Measurements from ENCODE around the gene SMPDL3A. TPM values are rescaled to one million over a fixed set of nuclear protein-coding genes. Genes with fewer than 3 reads are reported as not detected.
A peak's percentile ranks its signal among the peaks of the same experiment; 100 is the strongest.

SMPDL3A gene
- total RNA-seq, 6 donors from 2014 or later: 11.0 to 19.9 (median 15.6) TPM

DNA sequence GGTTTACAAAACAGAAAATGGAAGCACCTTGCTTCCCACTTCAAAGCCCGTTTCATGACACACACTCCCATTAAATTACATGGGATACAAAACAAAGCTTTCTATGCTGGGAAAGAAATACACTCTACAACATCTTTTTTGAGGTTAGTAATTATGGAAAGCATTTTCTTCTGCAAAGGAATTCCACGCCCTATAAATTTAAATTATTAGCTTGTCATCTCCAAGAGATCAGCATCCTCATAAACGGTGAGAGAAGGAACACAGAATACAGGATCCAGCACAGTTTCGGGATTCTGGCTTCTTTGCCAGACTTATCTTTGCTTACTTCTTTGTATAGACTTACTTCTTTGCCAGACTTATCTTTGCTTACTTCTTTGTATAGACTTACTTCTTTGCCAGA, 1.3 kb upstream of the SMPDL3A start:
- no peak overlapping the region for H3K27ac ChIP-seq
- no peaks in the 10 kb centered on the region for H3K36me3 ChIP-seq
- H3K9me3 ChIP-seq: no peaks in the 10 kb centered on the region
- no peak for DNase-seq
- no peak for ATAC-seq (ENCODE audit: low FRiP score in 2 of 2)
- TF ChIP-seq, protein P1, sequence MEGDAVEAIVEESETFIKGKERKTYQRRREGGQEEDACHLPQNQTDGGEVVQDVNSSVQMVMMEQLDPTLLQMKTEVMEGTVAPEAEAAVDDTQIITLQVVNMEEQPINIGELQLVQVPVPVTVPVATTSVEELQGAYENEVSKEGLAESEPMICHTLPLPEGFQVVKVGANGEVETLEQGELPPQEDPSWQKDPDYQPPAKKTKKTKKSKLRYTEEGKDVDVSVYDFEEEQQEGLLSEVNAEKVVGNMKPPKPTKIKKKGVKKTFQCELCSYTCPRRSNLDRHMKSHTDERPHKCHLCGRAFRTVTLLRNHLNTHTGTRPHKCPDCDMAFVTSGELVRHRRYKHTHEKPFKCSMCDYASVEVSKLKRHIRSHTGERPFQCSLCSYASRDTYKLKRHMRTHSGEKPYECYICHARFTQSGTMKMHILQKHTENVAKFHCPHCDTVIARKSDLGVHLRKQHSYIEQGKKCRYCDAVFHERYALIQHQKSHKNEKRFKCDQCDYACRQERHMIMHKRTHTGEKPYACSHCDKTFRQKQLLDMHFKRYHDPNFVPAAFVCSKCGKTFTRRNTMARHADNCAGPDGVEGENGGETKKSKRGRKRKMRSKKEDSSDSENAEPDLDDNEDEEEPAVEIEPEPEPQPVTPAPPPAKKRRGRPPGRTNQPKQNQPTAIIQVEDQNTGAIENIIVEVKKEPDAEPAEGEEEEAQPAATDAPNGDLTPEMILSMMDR (IDR thresholded peaks at IDR 0.05): no peak
- TF ChIP-seq POLR2A (IDR thresholded peaks at IDR 0.05): no peak
- no peaks in the 10 kb centered on the region for H3K27me3 ChIP-seq
- 84% methylated on average over 4 of the region's 4 CpGs for WGBS, 2 donors
- peaks cover 23 to 27% (median 26%) of the 10 kb centered on the region in 4 donors for H3K4me1 ChIP-seq
- no peak overlapping the region for H3K4me3 ChIP-seq

DNA sequence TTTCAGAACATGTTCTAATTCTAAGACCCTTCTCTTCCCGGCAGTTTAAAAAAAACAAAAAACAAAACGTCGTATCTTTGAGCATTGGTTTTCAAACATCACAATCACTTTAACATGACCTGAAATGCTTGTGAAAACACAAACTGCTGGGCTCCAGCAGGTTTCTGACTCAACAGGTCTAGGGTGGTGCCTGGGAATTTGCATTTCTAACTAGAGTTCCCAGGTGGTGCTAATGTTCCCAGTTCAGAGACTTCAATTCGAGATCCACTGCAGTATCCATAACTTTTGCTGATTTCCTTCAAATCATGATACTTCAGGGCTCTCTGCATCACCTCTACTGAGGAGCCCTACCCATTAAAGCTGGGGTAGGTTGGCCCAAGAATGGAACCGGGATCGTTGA, 850 bp upstream of the SMPDL3A start:
- Histone ChIP-seq H3K4me1 (peaks cover 23 to 31% (median 26%) of the 10 kb centered on the region in 4 donors), H3K27ac (peak overlapping the region; percentile 92 to 99 (median 94)), H3K27me3 (no peaks in the 10 kb centered on the region), H3K4me3 (peak overlapping the region in 2 of 4 donors; percentile 61 to 79), H3K9me3 (no peaks in the 10 kb centered on the region), H3K36me3 (no peaks in the 10 kb centered on the region)
- TF ChIP-seq POLR2A (IDR thresholded peaks at IDR 0.05) (no peak), POLR2AphosphoS5 (IDR thresholded peaks at IDR 0.05) (no peak)
- TF ChIP-seq, protein P1 (IDR thresholded peaks at IDR 0.05): no peak
- WGBS, 2 donors: 50 to 66% methylated on average over 6 of the region's 6 CpGs
- ATAC-seq (ENCODE audit: low FRiP score in 2 of 2) (no peak), DNase-seq (no peak)

DNA sequence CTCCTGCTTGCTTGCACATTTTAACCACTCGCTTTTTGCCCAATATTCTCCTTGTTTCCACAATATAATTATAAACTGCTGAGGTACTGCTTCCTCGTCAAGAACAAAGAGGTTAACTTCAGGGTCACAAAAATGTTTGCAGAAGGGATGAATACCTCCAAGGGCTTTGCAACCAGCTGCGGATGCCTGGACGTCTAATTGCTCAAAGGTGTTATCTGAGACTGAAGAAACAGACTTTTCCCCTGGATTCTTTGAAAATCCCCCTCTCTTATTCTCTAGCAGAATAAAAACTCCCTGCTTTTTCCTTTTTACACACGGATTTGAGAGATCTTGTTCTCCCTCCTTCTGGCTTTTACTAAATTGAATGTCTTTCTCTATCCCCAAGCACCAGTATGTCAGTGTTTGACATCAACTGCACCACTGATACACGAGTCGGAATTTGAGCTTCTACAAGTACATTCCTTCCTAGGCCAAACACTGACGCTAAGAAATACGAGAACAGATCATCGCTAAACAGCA, 336 bp upstream of the SMPDL3A start:
- peak overlapping the region; percentile 53 to 79 (median 60) for H3K4me3 ChIP-seq
- H3K27ac ChIP-seq: peak overlapping the region; percentile 92 to 99 (median 94)
- H3K27me3 ChIP-seq: no peaks in the 10 kb centered on the region
- ATAC-seq (ENCODE audit: low FRiP score in 2 of 2): no peak
- 17 to 19% methylated on average over 10 of the region's 10 CpGs for WGBS, 2 donors
- DNase-seq: no peak
- H3K9me3 ChIP-seq: no peaks in the 10 kb centered on the region
- TF ChIP-seq EP300 (IDR thresholded peaks at IDR 0.05) (no peak), POLR2AphosphoS5 (IDR thresholded peaks at IDR 0.05) (no peak), POLR2A (IDR thresholded peaks at IDR 0.05) (no peak)
- TF ChIP-seq, protein P1 (IDR thresholded peaks at IDR 0.05): no peak
- H3K4me1 ChIP-seq: peaks cover 23 to 31% (median 26%) of the 10 kb centered on the region in 4 donors
- no peaks in the 10 kb centered on the region for H3K36me3 ChIP-seq

DNA sequence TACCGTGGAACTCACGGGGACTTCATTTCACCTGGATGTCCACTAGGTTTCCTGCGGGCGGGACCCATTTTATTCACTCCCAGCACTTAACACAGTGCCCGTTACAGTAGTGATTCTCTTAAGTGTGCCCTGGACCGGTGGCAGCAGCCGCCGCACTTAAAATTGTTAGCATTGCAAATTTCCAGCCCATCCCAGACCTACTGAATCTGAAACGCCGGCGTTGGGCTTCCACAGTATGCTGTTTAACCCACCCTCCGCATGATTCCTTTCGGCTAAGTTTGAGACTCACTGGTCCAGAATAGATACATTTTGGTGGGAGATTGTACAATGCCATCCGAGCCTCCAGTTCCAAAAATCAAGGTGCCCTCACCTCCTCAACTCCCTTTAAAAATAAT, 967 bp downstream of the SMPDL3A start:
- ATAC-seq (ENCODE audit: low FRiP score in 2 of 2) (peak; percentile 35 to 73), DNase-seq (peak in 1 of 2 donors; percentile 44)
- Histone ChIP-seq H3K36me3 (no peaks in the 10 kb centered on the region), H3K27me3 (no peaks in the 10 kb centered on the region), H3K9me3 (no peaks in the 10 kb centered on the region), H3K27ac (peak overlapping the region; percentile 92 to 99 (median 94)), H3K4me3 (peak overlapping the region; percentile 53 to 79 (median 60)), H3K4me1 (peaks cover 23 to 31% (median 26%) of the 10 kb centered on the region in 4 donors)
- WGBS, 2 donors: 5 to 8% methylated on average over 14 of the region's 14 CpGs
- TF ChIP-seq POLR2A (IDR thresholded peaks at IDR 0.05) (no peak), EP300 (IDR thresholded peaks at IDR 0.05) (no peak), POLR2AphosphoS5 (IDR thresholded peaks at IDR 0.05) (no peak)
- TF ChIP-seq, protein P1 (IDR thresholded peaks at IDR 0.05): no peak
